Measurements from ENCODE around the gene PTTG1. TPM values are rescaled to one million over a fixed set of nuclear protein-coding genes. Genes with fewer than 3 reads are reported as not detected.

The PTTG1 gene
- total RNA-seq, 1 experiment from 2014 or later = 157 TPM

GRCh38 chr5:160469156-160470144, 47.8 kb downstream of the PTTG1 start:
- TF ChIP-seq CTCF (IDR thresholded peaks at IDR 0.05; ENCODE audit: insufficient read depth in 1 of 2, low read depth in 1 of 2, low read length in 1 of 2, severe bottlenecking in 1 of 2, unreplicated experiment in 1 of 2) = no peak
- H3K27ac Mint-ChIP-seq (ENCODE audit: unreplicated experiment) = no peak overlapping the region
- no peak overlapping the region for H3K4me3 Mint-ChIP-seq (ENCODE audit: unreplicated experiment)
- H3K4me1 ChIP-seq = peaks cover 32% of the 10 kb centered on the region
- H3K27me3 Mint-ChIP-seq (ENCODE audit: insufficient read depth, unreplicated experiment) = no peaks in the 10 kb centered on the region
- H3K36me3 ChIP-seq (ENCODE audit: control insufficient read depth, insufficient read depth, low read length) = no peaks in the 10 kb centered on the region
- intact Hi-C loops (cut with micrococcal nuclease; ENCODE audit: unreplicated experiment) = loop anchor here (10.0 kb wide), 1 partner anchor 435 kb away; no protein-coding TSS in a partner anchor
- CTCF ChIA-PET = no interaction called here
- H3K9me3 Mint-ChIP-seq (ENCODE audit: unreplicated experiment) = no peaks in the 10 kb centered on the region
- H3K27me3 ChIP-seq (replicated peaks; ENCODE audit: control insufficient read depth, insufficient read depth, low read length) = no peaks in the 10 kb centered on the region
- H3K4me1 Mint-ChIP-seq (ENCODE audit: low read depth, unreplicated experiment) = peaks cover 21% of the 10 kb centered on the region
- POLR2A ChIA-PET = no interaction called here
- no peak for DNase-seq
- H3K4me3 ChIP-seq (ENCODE audit: low read depth, low read length) = no peak overlapping the region
- H3K9me3 ChIP-seq = no peaks in the 10 kb centered on the region
- BruUV-seq (replicated peaks) = no TSS peak
- no peaks in the 10 kb centered on the region for H3K36me3 Mint-ChIP-seq (ENCODE audit: insufficient read depth, unreplicated experiment)

DNA sequence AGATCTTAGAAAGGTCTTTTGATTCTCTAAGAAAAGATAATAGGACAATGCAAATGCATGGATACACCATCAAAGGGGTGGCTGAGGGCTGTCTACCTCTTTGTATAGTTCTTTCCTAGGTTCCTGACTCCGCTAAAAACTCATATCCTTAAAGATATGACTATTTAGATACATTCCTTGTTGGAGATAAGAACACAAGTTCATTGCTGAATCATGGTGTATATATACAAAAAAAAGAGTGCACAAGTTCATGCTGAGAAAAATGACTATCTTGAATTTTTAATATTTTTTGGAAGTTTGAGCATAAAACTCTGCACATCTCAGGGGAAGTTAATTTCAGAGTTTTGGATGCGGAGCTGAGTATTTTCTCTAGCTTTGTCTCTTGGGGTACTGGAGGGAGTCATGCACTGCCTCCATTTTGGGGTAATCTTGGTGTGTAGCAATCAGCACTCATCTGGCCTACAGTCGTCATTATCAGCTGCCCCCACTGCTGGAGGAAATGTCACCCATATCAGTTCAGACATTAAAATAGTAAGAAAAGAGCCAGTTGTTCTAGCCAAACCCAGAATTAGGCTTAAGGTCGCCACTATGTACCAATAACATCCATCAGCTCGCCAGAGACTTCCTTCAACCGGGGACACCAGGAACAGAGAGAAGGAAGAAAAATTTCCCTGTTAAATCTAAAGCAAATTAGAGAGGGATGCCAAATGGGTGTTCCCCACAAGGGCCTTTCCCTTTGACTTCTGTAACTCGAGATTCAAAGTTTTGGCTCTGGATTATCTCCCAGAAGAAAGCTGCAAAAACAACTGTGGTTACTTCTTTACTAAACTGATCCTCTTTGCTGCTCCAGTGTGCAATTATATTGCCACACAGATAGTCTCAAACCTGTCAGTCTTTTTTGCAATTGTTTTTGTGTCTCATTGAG, 49.0 kb downstream of the PTTG1 start:
- H3K9me3 Mint-ChIP-seq (ENCODE audit: unreplicated experiment) = no peaks in the 10 kb centered on the region
- Histone ChIP-seq H3K4me3 (ENCODE audit: low read depth, low read length) (no peak overlapping the region), H3K4me1 (peaks cover 39% of the 10 kb centered on the region), H3K9me3 (no peaks in the 10 kb centered on the region), H3K36me3 (ENCODE audit: control insufficient read depth, insufficient read depth, low read length) (no peaks in the 10 kb centered on the region), H3K27me3 (replicated peaks; ENCODE audit: control insufficient read depth, insufficient read depth, low read length) (no peaks in the 10 kb centered on the region)
- no peak for TF ChIP-seq CTCF (IDR thresholded peaks at IDR 0.05; ENCODE audit: insufficient read depth in 1 of 2, low read depth in 1 of 2, low read length in 1 of 2, severe bottlenecking in 1 of 2, unreplicated experiment in 1 of 2)
- DNase-seq = no peak
- H3K27ac Mint-ChIP-seq (ENCODE audit: unreplicated experiment) = no peak overlapping the region
- peaks cover 22% of the 10 kb centered on the region for H3K4me1 Mint-ChIP-seq (ENCODE audit: low read depth, unreplicated experiment)
- CTCF ChIA-PET = no interaction called here
- BruUV-seq (replicated peaks) = no TSS peak
- no peak overlapping the region for H3K4me3 Mint-ChIP-seq (ENCODE audit: unreplicated experiment)
- intact Hi-C loops (cut with micrococcal nuclease; ENCODE audit: unreplicated experiment) = no loop called here
- no peaks in the 10 kb centered on the region for H3K27me3 Mint-ChIP-seq (ENCODE audit: insufficient read depth, unreplicated experiment)
- POLR2A ChIA-PET = no interaction called here
- H3K36me3 Mint-ChIP-seq (ENCODE audit: insufficient read depth, unreplicated experiment) = no peaks in the 10 kb centered on the region

GRCh38 chr5:160471761-160472160, 50.1 kb downstream of the PTTG1 start:
- DNase-seq = no peak
- BruUV-seq (replicated peaks) = no TSS peak
- Mint-ChIP-seq H3K9me3 (ENCODE audit: unreplicated experiment) (no peaks in the 10 kb centered on the region), H3K27ac (ENCODE audit: unreplicated experiment) (no peak overlapping the region), H3K36me3 (ENCODE audit: insufficient read depth, unreplicated experiment) (peaks cover 5% of the 10 kb centered on the region), H3K27me3 (ENCODE audit: insufficient read depth, unreplicated experiment) (no peaks in the 10 kb centered on the region), H3K4me1 (ENCODE audit: low read depth, unreplicated experiment) (peaks cover 26% of the 10 kb centered on the region), H3K4me3 (ENCODE audit: unreplicated experiment) (no peak overlapping the region)
- Histone ChIP-seq H3K27me3 (replicated peaks; ENCODE audit: control insufficient read depth, insufficient read depth, low read length) (no peaks in the 10 kb centered on the region), H3K9me3 (no peaks in the 10 kb centered on the region), H3K36me3 (ENCODE audit: control insufficient read depth, insufficient read depth, low read length) (no peaks in the 10 kb centered on the region), H3K4me1 (peaks cover 39% of the 10 kb centered on the region), H3K4me3 (ENCODE audit: low read depth, low read length) (no peak overlapping the region)
- TF ChIP-seq CTCF (IDR thresholded peaks at IDR 0.05; ENCODE audit: insufficient read depth in 1 of 2, low read depth in 1 of 2, low read length in 1 of 2, severe bottlenecking in 1 of 2, unreplicated experiment in 1 of 2) = no peak
- intact Hi-C loops (cut with micrococcal nuclease; ENCODE audit: unreplicated experiment) = no loop called here
- CTCF ChIA-PET = no interaction called here
- POLR2A ChIA-PET = no interaction called here

Data from Caco-2 (cell line).